Hepatocyte (in vitro differentiated cells): ENCODE data around the gene DYNC2H1.

Experiments used
- CTCF ChIP-seq: fragments of 200-600 bp; sonication (generic); IDR thresholded peaks from 2 replicates; pipeline ENCODE4 v1.5.1; 2016; ENCODE audit warnings: antibody characterized with exemption, mild to moderate bottlenecking; ENCODE audit not compliant: poor library complexity
- EZH2 ChIP-seq: fragments of 200-600 bp; sonication (generic); IDR thresholded peaks from 2 replicates; pipeline ENCODE4 v1.6.1; 2016; ENCODE audit warnings: antibody characterized with exemption, mild to moderate bottlenecking, borderline replicate concordance
- EZH2phosphoT487 ChIP-seq: fragments of 200-600 bp; sonication (generic); IDR thresholded peaks from one replicate; pipeline ENCODE4 v1.6.1; 2018; ENCODE audit warnings: antibody characterized with exemption, mild to moderate bottlenecking, low read depth, moderate library complexity; ENCODE audit not compliant: unreplicated experiment, severe bottlenecking

DNA sequence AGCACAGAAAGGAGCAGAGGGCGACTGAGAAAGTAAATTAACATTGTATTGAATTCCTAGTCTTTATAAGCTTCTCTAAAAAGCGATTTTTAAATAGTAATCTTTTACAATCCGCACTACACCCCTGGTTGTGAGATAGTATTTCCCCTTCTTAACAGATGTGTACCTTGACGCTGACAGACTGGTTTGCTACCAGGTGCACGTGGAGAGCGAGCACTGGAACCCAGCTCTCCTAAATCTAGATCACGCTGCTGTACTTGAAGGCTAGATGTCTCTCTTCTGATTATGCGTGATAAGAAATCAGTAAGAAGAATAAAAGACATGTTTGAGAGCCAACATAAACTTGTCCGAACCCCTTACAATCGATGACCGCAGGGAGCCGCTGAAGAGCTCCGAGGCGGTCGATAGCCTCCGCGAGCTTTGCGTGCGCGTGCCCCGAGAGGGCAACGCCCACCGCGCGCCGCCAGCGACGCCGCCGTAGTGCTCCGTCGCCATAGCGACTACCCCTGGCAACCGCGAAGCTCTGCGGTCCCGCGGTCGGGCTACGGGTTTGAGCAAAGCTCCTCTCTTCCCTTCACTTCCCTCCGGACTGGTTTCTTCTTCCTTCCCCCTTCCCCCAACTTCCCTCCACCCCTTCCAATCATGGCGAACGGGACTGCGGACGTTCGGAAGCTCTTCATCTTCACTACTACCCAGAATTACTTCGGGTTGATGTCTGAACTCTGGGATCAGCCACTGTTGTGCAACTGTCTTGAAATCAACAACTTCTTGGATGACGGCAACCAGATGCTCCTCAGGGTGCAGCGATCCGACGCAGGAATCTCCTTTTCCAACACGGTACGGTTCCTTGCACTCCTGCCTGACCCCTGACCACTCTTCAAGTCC lies at the start of gene DYNC2H1:
- TF ChIP-seq CTCF = peak; percentile 53
- TF ChIP-seq EZH2 = no peak
- TF ChIP-seq EZH2phosphoT487 = no peak
